ENCODE results near the gene VPS72. TPM values are rescaled to one million over a fixed set of nuclear protein-coding genes. Genes with fewer than 3 reads are reported as not detected.

VPS72 gene
- total and polyA plus RNA-seq, 9 of the 15 experiments (the other 6 are each of a cell fraction or from before 2014, with no cell fraction given) = 7.2 to 131 (median 75.7) TPM

GRCh38 chr1:151165281-151165737 lies 24.7 kb downstream of the VPS72 start (continued):
- TF ChIP-seq, protein P1, sequence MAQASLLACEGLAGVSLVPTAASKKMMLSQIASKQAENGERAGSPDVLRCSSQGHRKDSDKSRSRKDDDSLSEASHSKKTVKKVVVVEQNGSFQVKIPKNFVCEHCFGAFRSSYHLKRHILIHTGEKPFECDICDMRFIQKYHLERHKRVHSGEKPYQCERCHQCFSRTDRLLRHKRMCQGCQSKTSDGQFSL (CRISPR knock-in tag; IDR thresholded peaks at IDR 0.05) = 0 out of 2 replicates have a peak, but pooled peaks have one; percentile 23
- TF ChIP-seq, protein P1 (tag; IDR thresholded peaks at IDR 0.05) = peak in 1 of 2 experiments; percentile 57; a peak in 1 of 4 replicates
- TF ChIP-seq DACH1 (IDR thresholded peaks at IDR 0.05; ENCODE audit: partially characterized antibody) (no peak), PRMT5 (CRISPR knock-in tag; IDR thresholded peaks at IDR 0.05) (no peak), ZBTB33 (CRISPR knock-in tag; IDR thresholded peaks at IDR 0.05) (no peak), FOXJ2 (tag; IDR thresholded peaks at IDR 0.05) (peak; percentile 61; the same call in 1 of the 2 replicates), CREB5 (CRISPR knock-in tag; IDR thresholded peaks at IDR 0.05) (no peak), ZNF175 (CRISPR knock-in tag; IDR thresholded peaks at IDR 0.05; ENCODE audit: low read depth) (peak; percentile 78), ZNF79 (CRISPR knock-in tag; IDR thresholded peaks at IDR 0.05; ENCODE audit: low read depth) (0 out of 2 replicates have a peak, but pooled peaks have one; percentile 66), SMARCA5 (IDR thresholded peaks at IDR 0.05) (peak; percentile 72; the same call in 1 of the 2 replicates), LEF1 (IDR thresholded peaks at IDR 0.05) (peak; percentile 40)
- TF ChIP-seq, protein P2, sequence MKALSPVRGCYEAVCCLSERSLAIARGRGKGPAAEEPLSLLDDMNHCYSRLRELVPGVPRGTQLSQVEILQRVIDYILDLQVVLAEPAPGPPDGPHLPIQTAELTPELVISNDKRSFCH (CRISPR knock-in tag; IDR thresholded peaks at IDR 0.05) = no peak
- TF ChIP-seq, protein P2 (tag; IDR thresholded peaks at IDR 0.05) = no peak
- TF ChIP-seq, protein P3, sequence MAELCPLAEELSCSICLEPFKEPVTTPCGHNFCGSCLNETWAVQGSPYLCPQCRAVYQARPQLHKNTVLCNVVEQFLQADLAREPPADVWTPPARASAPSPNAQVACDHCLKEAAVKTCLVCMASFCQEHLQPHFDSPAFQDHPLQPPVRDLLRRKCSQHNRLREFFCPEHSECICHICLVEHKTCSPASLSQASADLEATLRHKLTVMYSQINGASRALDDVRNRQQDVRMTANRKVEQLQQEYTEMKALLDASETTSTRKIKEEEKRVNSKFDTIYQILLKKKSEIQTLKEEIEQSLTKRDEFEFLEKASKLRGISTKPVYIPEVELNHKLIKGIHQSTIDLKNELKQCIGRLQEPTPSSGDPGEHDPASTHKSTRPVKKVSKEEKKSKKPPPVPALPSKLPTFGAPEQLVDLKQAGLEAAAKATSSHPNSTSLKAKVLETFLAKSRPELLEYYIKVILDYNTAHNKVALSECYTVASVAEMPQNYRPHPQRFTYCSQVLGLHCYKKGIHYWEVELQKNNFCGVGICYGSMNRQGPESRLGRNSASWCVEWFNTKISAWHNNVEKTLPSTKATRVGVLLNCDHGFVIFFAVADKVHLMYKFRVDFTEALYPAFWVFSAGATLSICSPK (IDR thresholded peaks at IDR 0.05; ENCODE audit: borderline replicate concordance) = peak; percentile 48; the same call in 1 of the 2 replicates
- TF ChIP-seq, protein P4, sequence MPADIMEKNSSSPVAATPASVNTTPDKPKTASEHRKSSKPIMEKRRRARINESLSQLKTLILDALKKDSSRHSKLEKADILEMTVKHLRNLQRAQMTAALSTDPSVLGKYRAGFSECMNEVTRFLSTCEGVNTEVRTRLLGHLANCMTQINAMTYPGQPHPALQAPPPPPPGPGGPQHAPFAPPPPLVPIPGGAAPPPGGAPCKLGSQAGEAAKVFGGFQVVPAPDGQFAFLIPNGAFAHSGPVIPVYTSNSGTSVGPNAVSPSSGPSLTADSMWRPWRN (IDR thresholded peaks at IDR 0.05; ENCODE audit: low read depth) = no peak; the same call in 1 of the 2 replicates
- TF ChIP-seq, protein P5, sequence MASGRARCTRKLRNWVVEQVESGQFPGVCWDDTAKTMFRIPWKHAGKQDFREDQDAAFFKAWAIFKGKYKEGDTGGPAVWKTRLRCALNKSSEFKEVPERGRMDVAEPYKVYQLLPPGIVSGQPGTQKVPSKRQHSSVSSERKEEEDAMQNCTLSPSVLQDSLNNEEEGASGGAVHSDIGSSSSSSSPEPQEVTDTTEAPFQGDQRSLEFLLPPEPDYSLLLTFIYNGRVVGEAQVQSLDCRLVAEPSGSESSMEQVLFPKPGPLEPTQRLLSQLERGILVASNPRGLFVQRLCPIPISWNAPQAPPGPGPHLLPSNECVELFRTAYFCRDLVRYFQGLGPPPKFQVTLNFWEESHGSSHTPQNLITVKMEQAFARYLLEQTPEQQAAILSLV (tag; IDR thresholded peaks at IDR 0.05) = peak; percentile 36; the same call in 1 of the 2 replicates
- TF ChIP-seq, protein P6, sequence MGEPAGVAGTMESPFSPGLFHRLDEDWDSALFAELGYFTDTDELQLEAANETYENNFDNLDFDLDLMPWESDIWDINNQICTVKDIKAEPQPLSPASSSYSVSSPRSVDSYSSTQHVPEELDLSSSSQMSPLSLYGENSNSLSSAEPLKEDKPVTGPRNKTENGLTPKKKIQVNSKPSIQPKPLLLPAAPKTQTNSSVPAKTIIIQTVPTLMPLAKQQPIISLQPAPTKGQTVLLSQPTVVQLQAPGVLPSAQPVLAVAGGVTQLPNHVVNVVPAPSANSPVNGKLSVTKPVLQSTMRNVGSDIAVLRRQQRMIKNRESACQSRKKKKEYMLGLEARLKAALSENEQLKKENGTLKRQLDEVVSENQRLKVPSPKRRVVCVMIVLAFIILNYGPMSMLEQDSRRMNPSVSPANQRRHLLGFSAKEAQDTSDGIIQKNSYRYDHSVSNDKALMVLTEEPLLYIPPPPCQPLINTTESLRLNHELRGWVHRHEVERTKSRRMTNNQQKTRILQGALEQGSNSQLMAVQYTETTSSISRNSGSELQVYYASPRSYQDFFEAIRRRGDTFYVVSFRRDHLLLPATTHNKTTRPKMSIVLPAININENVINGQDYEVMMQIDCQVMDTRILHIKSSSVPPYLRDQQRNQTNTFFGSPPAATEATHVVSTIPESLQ (CRISPR knock-in tag; IDR thresholded peaks at IDR 0.05) = no peak

Measured in K562 (cell line).